Hematopoietic multipotent progenitor cell treated with erythropoietin and hydrocortisone succinate and interleukin-3 and kit ligand, for 4 days (in vitro differentiated cells): Measurements from ENCODE around the gene ACBD4.
A peak's percentile ranks its signal among the peaks of the same experiment; 100 is the strongest.

Experiments used
- DNase-seq: peaks from one replicate; pipeline ENCODE4 v3.0.0-alpha.2; 2015

The ACBD4 gene

GRCh38 chr17:45138911-45139532, 3.5 kb downstream of the ACBD4 start:
- DNase-seq = no peak

DNA sequence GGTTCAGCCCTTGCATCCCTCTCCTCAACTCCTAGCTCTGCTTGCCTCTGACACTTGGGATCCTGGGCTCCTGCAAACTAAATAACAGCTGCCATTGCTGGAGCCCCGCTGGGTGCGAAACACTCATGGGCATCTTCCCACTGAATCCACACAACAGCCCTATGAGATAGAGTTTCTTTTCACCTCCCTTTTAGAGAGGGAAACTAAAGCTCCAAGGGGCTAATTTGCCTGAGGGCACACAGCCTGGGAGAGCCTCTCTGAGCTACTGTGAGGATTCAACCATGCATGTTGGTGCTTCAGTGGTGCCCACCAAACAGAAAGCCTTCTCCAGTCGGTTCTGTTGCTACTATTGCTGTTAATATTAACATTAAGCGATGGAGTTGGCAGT, 4.0 kb downstream of the ACBD4 start:
- DNase-seq = no peak

- no peak for DNase-seq
Observed at GRCh38 chr17:45143094-45143670, 7.7 kb downstream of the ACBD4 start.

DNA sequence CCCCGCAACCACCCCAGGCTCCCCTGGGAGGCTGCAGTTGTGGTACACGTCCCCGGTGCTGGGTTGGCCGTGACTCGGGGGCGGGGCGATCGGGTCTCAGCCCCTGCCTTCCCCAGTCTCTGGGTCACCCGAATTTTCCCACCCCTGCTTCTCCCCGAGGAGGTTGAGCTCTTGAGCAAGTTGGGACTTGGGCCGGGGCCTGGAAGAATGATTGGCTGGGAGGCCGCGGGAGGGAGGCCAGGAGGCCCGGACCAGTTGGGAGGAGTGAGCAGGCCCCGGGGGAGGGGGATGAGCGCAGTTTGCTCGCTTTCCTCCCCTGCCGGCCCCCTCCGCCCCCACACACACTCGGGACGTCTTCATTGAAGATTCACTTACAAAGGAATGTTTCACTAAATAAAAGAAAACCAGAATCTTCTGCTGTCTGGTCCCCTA, 8.3 kb downstream of the ACBD4 start:
- DNase-seq = peak; percentile 60

DNA sequence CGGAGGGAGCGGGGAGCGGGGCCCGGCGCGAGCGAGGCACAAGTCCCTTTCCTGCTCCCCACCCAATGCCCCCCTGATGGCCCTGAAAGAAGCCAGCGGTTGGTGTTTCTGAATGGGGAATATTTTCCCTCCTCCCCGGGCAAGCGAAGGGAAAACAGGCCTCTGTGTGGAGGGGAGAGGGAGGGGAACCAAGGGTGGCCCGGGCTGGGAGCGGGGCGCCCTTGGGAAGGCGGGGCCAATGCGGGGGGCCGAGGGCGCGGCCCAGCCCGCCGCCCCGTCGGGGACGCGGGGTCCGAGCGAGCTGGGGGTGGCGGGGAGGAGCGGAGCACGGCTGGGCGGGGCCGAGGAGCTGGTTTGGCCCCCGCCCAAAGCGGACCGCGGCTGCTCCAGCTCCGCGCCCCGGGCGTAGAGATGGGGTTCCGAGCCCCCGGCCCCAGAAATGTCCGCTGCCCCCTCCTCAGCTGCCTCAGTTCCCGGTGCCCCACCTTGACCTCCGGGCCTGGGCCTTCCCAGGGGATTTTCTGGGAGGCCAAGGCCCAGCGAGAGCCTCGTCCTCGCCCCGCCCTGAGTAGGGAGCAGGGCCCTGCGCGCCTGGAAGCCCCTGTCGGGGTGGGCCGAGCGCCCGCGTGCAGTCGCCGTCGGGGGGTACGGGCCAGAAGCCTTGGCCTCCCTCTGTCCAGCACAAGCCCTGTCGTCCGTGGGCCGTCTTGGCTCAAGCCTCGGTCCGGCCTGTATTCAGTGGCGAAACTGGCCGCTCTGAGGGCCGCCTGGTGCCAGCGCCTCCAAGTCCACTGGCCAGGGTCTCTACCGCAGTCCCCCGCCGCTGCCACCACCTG, 8.9 kb downstream of the ACBD4 start:
- peak; percentile 70 for DNase-seq

- no peak for DNase-seq
Observed at GRCh38 chr17:45145035-45145389, 9.5 kb downstream of the ACBD4 start.

DNA sequence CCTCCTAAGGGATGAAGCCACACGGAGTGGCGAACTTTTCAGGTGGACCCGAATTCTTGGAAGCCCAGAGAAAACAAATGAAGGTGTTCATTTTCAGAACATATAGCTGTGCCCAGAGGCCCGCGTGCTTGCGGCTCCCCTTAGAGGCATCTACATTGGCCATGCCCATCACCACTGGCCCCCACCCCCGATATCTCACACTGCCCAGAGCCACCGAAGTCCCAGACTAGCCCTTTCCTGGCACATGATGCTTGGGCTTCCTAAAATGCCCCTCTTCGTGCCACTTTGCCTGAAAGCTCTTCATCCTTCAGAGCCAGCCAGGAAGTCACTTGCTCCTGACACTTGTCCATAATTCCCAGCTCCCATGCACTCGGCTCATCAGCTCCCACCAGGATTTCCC, 10.7 kb downstream of the ACBD4 start:
- DNase-seq = no peak

DNA sequence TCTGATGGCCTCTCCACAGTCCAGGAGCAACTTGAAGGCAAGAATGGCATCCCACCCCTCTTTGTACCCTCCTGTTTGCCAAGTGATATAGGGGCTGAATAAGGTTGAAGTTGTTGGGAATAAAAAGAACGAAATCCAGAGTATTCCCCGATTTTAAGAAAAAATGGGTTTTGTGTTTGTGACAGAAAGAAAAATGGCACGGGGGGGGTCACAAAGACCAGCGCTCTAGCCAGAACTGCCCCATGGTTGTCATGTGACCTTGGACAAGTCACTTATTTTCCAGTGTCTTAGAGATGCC, 11.1 kb downstream of the ACBD4 start:
- DNase-seq = no peak

DNA sequence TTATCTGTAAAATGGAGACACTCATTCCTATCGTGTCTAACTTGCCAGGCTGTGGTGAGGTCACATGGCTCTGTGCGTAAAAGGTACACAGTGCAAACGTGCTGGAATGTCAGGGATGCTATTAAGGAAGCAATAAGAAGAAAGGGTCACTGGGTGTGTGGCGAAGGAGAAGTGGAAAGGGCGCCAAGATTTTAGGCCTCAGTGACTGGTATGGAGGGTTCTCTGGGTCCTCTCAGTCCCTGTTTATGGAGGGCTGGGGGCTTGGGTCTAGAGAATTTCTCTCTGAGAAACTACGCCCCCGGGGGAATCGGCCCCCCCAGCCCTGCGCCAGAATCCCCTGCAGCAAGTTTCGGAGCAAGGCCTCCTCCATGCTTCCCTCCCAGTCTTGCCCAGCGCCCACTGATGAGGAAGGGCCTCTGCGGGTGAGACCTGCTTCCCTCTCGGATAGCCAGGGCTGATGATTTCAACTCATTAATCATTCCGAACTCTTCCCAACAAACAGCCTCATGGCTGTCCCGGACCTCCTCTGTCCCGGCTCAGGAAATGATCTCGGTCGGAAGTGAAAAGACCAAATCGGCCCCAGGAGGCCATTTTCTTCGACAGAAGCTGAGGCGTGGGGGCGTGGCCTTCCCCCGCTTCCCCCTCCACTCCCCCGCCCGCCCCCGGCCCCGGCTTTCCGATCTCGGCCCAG, 11.5 kb downstream of the ACBD4 start:
- peak; percentile 90 for DNase-seq

DNA sequence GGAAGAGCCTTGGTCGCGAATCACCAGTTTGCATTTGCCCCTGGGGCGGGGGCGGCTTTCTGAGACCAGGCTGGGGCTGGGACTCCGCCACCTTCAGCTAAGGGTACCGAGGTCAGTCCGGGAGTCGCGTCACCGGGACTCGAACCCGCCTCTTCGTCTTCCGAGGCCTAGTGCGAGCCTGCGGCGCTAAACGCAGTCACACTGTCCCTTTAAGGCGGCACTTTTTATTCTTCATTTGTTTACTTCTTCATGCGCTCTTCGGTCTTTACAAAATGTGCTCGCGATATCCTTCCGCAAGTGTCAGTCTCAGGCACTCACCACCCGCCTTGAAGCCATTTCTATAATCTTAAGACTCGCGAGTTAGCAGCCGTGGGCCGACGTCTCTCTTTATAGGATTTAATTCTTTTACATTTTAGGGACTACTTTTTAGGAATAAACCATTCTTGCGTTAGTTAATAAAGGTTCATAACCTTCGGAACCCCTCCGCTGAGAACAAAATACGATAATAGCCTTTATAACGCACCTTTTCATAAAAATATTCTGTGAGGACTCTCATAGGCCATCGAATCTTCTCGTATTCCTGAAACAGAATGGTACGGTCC, 12.2 kb downstream of the ACBD4 start:
- peak; percentile 97 for DNase-seq

DNA sequence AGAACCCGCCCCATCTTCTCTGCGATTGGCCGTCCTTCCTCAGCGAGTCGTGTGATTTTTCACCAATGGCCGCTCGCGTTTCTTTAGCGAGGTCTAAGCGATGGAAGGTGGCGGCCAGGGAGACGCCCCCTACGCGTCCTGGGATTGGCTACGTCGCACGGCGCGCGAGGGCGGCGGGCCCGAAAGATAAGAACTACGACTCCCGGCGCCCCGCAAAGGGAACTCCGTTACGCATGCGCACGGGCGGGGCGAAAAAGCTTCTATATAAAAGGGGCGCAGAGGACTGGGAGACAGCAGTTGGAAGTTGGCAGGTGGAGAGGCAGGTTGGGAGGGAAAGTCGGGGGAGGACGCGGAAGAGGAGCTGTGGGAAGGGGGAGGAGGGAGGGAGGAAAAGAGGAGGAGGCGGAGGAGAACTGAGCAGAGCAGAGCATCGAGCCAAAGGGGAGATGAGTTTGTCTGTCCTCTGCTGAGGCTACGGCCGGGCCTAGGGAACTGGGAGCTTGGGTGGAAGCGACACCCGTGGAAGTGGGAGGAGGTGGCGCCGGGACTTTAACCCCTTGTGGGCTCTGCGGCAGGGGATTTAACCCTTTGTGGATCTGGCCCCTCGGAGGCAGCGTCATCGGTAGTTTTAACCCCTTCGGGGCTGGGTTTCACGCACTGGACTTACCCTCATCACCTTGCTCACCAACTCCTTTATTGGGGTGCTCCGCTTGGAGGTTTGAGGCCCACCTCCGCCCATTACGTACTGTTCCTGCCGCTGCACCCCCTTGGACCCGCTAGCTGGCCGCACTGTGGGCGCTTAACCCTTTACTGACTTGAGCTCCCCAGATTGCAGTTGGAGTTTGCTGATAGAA, 12.9 kb downstream of the ACBD4 start, which contains the start of gene HEXIM1:
TSS of gene HEXIM1 (plus strand) at position 293 of the 854 bp plus-strand sequence. CDS start 716 bp downstream, outside the sequence.
- peak; percentile 100 for DNase-seq

- DNase-seq = peak; percentile 92
Observed at GRCh38 chr17:45149037-45149668, 13.7 kb downstream of the ACBD4 start.

DNA sequence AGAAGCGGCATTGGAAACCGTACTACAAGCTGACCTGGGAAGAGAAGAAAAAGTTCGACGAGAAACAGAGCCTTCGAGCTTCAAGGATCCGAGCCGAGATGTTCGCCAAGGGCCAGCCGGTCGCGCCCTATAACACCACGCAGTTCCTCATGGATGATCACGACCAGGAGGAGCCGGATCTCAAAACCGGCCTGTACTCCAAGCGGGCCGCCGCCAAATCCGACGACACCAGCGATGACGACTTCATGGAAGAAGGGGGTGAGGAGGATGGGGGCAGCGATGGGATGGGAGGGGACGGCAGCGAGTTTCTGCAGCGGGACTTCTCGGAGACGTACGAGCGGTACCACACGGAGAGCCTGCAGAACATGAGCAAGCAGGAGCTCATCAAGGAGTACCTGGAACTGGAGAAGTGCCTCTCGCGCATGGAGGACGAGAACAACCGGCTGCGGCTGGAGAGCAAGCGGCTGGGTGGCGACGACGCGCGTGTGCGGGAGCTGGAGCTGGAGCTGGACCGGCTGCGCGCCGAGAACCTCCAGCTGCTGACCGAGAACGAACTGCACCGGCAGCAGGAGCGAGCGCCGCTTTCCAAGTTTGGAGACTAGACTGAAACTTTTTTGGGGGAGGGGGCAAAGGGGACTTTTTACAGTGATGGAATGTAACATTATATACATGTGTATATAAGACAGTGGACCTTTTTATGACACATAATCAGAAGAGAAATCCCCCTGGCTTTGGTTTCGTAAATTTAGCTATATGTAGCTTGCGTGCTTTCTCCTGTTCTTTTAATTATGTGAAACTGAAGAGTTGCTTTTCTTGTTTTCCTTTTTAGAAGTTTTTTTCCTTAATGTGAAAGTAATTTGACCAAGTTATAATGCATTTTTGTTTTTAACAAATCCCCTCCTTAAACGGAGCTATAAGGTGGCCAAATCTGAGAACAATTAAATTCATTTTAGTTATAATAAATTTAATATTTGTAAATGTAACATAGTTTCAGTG, 14.5 kb downstream of the ACBD4 start:
- DNase-seq = peak; percentile 67

GRCh38 chr17:45150911-45151809, 15.7 kb downstream of the ACBD4 start:
- no peak for DNase-seq

DNA sequence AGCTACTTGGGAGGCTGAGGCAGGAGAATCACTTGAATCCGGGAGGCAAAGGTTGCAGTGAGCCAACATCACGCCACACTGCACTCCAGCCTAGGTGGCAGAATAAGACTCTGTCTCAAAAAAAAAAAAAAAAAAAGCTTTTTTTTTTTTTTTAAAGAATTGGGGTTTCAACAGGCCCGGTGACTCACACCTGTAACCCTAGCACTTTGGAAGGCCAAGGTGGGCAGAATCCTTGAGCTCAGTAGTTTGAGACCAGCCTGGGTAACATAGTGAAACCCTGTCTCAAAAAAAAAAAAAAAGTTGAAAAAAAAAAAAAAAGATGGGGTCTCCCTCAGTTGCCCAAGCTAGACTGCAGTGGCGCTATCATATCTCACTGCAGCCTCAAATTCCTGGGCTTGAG, 19.5 kb downstream of the ACBD4 start:
- no peak for DNase-seq

- no peak for DNase-seq
Observed at GRCh38 chr17:45155483-45155882, 20.0 kb downstream of the ACBD4 start.

DNA sequence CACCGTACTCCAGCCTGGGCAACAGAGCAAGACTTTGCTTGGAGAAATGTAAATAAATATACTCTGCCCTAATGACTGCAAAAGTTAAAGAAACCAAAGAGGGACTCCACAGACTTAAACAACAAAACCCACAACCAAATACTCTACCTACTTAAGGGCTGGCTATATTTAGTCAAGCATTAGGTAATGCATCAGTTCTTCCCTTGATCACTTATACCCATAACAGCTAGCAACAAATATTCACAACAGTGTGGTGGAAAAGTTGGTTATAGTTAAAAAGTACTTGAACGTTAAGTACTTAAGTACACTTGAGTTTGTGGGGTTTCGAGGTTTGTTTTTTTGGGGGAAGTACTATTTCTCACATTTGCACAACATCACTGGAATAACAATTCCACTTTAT, 20.8 kb downstream of the ACBD4 start:
- DNase-seq = no peak

GRCh38 chr17:45160447-45161287, 25.2 kb downstream of the ACBD4 start:
- DNase-seq = peak; percentile 78
